KBM-7 (cell line): Measurements from ENCODE around the gene SYT2.
"Not testable (repeated sequence)": the region's sequence is repeated elsewhere in the genome, so short reads cannot be mapped to it uniquely, and the experiment has no call there.

Experiments
- DNase-seq: peaks from one replicate; pipeline ENCODE4 v3.0.0-alpha.2; 2015
- in situ Hi-C: fragments of 300-500 bp; cut with MboI; formaldehyde crosslinking; loops from 2 replicates; pipeline ENCODE4 v1.14.3; 2020; ENCODE audit warnings: low sequenced_read_pairs, low pct_unique_long_range_greater_than_20kb, mixed read lengths

SYT2 gene

GRCh38 chr1:202649553-202650392, 60.5 kb downstream of the SYT2 start:
- no peak for DNase-seq
- in situ Hi-C loops: no loop called here

GRCh38 chr1:202648605-202649226, 61.5 kb downstream of the SYT2 start:
- DNase-seq: no peak
- in situ Hi-C loops: no loop called here

DNA sequence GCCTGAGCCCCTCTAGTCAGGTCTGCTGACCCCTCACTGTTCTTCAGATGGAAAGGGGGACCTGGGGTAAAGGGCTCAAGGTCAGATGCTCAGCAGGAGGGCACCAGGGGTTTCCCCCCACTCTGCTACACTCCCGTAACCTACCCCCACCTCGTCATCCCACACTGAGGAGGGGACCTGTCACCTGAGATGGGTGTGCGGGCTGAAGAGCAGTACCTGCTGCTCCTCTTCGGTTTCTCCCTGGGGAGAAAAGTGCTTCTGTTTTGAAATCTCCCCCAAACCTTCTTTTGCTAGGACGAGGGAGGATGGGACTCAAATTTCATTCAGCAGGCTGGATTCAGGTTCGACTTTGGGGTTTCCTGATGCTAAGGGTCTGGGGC, 65.2 kb downstream of the SYT2 start:
- DNase-seq: no peak
- in situ Hi-C loops: no loop called here

DNA sequence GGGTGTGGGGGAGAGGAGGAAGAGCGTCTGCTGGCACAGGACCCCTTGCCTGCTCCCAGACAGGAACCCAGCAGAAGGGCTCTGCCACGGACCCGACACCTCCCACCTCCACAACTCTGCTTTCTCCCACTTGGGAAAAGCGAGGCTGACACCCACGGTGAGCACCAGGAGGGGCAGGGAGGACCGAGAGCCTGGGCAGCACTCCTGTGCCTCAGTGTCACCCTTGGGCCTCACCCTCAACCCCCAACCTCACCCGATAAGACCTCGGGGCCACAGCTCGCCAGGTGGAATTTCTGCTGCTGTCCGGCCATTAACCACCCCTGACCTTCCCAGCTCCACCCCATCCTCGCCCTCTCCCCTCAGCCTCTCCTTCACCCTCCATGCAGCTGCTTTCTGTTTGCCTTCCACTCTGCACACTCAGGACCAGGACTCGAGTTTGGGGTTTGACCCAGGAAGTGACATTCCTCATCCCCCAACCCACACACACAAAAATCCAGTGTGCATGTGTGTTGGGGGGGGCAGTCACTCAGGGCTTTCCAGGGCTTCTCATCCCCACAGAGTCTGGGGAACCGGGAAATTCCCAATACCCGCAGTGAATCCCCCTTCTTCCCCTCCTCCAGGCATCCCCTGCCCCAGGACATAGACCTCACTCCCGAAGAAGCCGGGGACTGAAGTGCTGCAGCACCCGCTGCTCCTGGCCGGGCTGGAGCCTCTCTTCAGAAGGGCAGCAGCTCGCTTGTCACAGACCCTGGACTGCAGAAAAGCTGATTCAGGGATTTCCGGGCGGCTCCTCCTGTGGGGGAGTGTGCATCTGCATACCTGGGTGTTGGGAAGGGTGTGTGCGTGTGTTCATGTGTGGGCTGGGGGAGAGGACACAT, 65.8 kb downstream of the SYT2 start:
- DNase-seq: no peak
- in situ Hi-C loops: no loop called here

DNA sequence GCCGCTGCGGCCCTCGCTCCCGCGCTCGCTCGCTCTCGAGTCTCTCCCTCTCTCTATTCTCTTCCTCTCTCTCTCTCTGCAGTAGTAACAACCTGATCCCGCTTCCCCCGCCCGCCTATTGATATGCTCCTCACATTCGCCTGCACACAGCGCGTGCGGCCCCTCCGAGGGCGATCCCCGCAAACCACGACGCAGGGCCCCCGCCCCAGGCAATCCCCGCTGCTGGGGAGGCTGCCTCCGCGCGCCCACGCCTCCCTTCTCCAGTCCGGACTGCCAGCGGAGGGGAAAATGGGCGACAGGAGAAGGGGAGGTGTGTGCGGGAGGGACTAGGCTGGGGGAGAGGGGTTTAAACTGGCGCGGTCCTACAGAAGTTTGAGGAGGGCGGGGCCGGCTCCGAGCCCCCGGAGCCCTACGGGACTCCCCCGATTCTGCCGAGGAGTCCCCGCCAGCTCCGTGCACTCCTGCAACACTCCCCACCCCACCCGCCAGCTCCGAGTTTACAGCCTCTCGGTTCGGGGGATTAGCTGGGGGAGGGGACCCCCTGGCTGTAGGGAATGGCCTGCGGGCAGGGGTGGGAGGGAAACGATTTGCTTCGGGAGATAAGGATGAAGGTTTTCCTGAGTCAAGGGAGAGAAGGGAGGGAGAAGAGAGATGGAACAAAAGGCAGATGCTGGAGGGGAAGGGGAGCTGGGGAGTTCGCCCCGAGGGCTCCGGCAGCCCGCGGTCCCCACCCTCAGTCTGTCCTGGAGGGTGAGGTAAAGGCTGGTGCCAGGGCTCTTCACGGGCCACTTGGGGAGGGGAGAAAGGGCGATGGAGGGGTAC, 66.6 kb downstream of the SYT2 start:
- in situ Hi-C loops: no loop called here
- DNase-seq: no peak

GRCh38 chr1:202642619-202643291, 67.5 kb downstream of the SYT2 start:
- in situ Hi-C loops: no loop called here
- no peak for DNase-seq

DNA sequence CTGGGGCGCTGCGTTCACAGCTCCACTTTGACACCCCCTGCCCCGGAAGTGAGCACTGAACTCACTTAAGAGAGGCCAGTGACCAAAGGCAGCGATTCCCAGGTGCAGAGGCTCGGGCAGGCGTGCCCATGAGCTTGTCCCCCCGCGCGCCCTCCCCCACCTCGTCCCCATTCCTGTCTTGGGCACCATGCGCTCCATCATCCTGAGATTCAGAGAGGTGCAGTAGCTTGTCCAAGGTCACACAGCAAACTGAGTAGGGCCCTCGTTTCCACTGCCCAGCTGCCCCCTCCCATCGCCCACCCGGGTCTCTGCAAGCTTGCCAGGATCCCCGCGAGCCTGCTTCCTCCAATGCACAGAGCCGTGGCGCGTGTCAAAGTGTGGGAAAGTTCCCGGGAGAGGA, 68.0 kb downstream of the SYT2 start:
- in situ Hi-C loops: no loop called here
- DNase-seq: no peak

- DNase-seq: no peak
- in situ Hi-C loops: no loop called here
These were observed 70.8 kb downstream of the SYT2 start for GRCh38 chr1:202639500-202639899.

DNA sequence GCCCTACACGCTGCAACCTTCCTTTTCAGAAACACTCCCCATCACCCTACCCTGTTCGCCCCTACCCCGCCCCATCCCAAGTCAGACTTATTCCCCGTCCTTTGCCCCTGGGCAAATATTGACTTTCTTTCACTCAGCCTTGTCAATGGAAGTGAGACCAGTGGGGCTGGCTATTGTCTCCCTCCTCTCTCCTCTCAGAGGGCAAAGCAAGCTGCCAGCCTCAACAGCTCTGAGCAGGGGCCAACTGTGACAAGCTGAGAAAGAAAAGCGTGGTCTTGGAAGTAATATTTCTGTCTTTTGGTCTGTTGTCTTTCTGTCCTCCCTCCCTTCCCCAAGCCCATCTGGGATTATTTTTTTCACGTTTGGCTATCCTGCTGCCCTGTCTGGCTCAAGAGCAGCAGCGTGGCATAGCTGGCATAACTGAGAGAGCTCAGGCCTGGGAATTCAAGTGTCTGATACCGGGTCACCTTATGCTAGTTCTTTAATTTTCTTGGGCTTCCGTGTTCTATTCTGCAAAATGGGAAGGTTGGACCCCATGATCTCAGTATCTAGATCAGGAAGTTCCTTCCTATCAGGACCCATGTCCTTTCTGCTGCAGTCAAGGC, 71.5 kb downstream of the SYT2 start:
- in situ Hi-C loops, DNase-seq: not testable (repeated sequence)

GRCh38 chr1:202638019-202638700, 72.1 kb downstream of the SYT2 start:
- in situ Hi-C loops: no loop called here
- DNase-seq: no peak

DNA sequence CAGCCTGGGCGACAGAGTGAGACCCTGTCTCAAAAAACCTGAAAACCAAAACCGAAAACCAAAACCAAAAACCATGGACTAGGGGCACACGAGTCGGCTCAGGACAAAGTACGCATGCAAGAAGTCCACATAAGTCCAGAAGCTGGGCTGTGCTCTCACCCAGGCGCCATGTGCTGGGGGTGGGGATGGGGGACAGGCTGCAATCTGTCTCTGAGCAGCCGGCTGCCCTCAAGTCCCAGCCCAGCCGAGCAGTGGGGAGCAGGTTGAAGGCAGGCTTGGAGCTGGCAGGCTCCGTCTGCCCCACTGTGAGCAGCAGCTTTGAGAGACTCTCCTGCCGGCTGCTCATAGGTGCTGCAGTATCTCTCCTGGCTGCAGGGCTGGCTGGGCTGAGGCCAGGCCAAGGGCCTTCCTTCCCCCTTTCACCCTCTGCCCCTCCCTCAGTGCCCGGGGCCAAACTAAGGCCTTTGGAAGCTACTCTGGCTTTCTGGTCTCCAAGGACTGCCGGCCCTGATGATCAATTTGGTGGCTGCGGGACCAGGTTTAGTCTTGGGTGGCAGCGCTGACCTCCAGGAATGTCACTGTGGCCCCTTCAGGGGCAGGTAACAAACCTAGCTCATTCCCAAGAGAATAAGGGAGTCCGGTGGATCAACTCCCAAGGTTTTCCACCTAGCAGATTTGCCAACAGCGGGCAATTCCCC, 72.8 kb downstream of the SYT2 start:
- DNase-seq, in situ Hi-C loops: not testable (repeated sequence)

DNA sequence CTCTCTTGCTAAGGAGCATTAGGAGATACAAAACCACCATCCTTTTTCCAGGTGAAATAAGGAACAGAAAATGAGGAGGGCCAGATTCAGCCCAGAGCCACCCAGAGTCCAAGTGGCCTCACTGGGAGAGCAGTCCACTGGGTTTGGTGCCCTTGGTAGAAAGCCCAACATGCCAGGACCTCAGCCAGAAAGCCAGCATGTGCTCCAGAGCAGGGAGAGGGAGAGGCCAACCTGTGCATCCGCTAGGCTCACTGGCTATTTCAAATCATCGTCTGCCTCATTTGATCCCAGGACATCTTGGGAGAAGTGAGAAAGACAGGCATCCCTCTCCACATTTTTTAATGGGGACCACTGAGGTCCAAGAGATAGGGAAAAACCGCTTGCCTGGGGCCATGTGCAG, 74.1 kb downstream of the SYT2 start:
- in situ Hi-C loops, DNase-seq: not testable (repeated sequence)

DNA sequence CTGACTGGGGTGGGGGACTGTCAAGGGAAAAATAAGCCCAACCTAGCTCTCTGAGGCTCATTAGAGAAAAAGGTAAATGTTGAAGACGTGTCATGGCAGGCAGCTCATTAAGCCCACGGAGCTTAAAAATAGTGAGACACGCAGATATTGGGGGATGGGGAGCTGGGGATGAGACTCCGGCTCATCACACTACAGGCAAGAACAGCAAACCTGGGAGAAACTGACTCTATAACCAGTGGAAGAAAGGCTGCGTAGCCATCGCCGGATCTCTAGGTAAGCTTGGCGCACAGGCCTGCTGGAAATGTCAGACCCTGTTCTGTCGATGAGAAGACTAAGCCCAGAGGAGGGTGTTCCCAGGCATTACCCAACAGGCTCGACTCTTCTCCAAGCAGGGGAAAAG, 78.0 kb downstream of the SYT2 start:
- in situ Hi-C loops: no loop called here
- no peak for DNase-seq

DNA sequence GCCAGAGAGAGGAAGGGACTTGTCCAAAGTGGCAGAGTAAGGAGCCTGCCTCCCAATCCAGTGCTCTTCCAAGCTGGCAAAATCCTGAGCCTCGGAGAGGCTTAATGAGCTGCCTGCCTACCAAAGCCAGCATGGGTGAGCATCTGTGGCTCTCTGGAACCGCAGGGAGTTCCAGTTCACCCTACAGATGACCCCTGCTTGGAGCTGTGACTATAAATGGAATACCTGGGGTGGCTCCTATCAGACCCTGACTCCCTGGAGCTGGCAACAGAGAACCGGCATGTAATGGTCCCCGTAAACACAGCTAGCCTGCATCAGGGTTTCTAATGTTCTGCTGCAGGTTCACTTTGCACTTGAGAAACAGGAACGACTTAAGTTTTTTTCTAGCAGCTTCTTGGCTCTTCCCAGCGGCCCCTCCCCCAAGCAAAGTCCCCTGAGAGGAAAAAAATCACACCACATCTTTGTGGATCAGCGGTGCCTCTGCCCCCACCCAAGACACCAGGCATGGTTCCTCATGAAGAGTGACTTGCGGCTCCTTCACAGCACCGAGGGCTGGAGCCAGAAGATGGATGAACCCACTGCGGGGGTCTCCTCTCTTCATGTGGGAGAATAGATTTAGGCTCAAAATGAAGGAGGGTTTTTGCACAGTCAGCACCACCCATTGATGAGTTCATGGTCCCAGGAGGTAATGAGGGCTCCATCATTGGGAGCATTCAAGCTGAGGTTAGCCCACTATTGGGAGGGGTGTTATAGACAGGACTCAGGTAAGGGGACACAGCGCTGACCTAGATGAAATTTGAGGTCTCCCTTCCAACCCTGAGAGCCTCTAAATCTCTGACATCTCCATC, 79.0 kb downstream of the SYT2 start:
- no peak for DNase-seq
- in situ Hi-C loops: no loop called here

DNA sequence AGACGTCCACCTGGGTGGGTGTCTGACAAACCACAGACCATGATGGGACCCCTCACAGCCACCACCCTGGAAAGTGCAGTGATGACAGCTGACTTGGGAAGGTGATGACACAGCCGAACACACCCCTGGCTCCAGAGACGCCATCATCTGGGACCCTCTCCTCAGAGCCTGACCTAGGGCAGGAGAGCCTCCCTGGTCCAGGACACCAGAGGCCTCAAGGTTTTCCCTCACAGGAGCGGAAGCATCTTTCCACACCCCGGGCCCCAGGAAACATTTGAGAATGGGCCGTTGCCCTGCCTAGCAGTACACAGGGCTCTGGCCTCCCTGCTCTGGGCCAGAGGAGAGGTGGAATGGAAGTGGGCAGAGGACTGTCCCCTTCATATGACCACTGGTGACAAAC, 79.7 kb downstream of the SYT2 start:
- no peak for DNase-seq
- in situ Hi-C loops: no loop called here

GRCh38 chr1:202630096-202630495, 80.2 kb downstream of the SYT2 start:
- DNase-seq, in situ Hi-C loops: not testable (repeated sequence)
